WTC11 (cell line): ENCODE measurements around the gene ISCA2. TPM values are rescaled to one million over a fixed set of nuclear protein-coding genes. Genes with fewer than 3 reads are reported as not detected.

Experiments
- ATAC-seq: fragments of 200-7000 bp; cut with Tn5 transposase; 2 replicates; pipeline ENCODE4 v1.10.0; 2021; ENCODE audit warnings: mild to moderate bottlenecking, moderate library complexity
- CTCF ChIA-PET: fragments of 300-600 bp; sonication (Branson Sonifier 250); formaldehyde crosslinking; loops from one replicate; lab custom pipeline; 2021; ENCODE audit warnings: antibody characterized with exemption; lab: Charles Lee
- POLR2A ChIA-PET: fragments of 350-600 bp; sonication (Branson Sonifier 250); formaldehyde crosslinking; loops from one replicate; lab custom pipeline; 2021; ENCODE audit warnings: antibody characterized with exemption; lab: Charles Lee
- DNase-seq: peaks from one replicate; pipeline ENCODE4 v3.0.0; 2021; ENCODE audit warnings: low spot score
- H3K27ac Mint-ChIP-seq: 2 replicates; pipeline ENCODE4 v1.8.0; 2021; ENCODE audit warnings: mixed read lengths
- H3K27me3 Mint-ChIP-seq: 2 replicates; pipeline ENCODE4 v1.8.0; 2021; ENCODE audit warnings: low read depth, mild to moderate bottlenecking, moderate library complexity, mixed read lengths
- H3K36me3 Mint-ChIP-seq: 2 replicates; pipeline ENCODE4 v1.8.0; 2021; ENCODE audit warnings: mixed read lengths
- H3K4me1 Mint-ChIP-seq: 2 replicates; pipeline ENCODE4 v1.8.0; 2022; ENCODE audit warnings: mixed read lengths
- H3K4me3 Mint-ChIP-seq: 2 replicates; pipeline ENCODE4 v1.8.0; 2021; ENCODE audit warnings: mild to moderate bottlenecking, moderate library complexity, mixed read lengths
- H3K9me3 Mint-ChIP-seq: 2 replicates; pipeline ENCODE4 v1.8.0; 2021; ENCODE audit warnings: mixed read lengths
- ELF4 ChIP-seq: sonication (generic); formaldehyde crosslinking; IDR thresholded peaks from 2 replicates; pipeline ENCODE4 v1.8.1; 2022; ENCODE audit warnings: low read depth, mild to moderate bottlenecking, moderate library complexity, missing genetic modification reagents
- GRHL2 ChIP-seq: fragments of 250-450 bp; sonication (Bioruptor Pico); IDR thresholded peaks from 2 replicates; pipeline ENCODE4 v1.8.0; 2022; ENCODE audit warnings: mild to moderate bottlenecking, moderate library complexity; ENCODE audit not compliant: insufficient replicate concordance, severe bottlenecking
- KAT7 ChIP-seq: sonication (generic); formaldehyde crosslinking; IDR thresholded peaks from 2 replicates; pipeline ENCODE4 v1.8.1; 2023; ENCODE audit warnings: missing genetic modification reagents, mild to moderate bottlenecking, borderline replicate concordance
- NR2C2 ChIP-seq: sonication (generic); formaldehyde crosslinking; IDR thresholded peaks from 2 replicates; pipeline ENCODE4 v1.8.0; 2022; ENCODE audit warnings: mild to moderate bottlenecking, missing genetic modification reagents
- ZNF396 ChIP-seq: fragments of 250-450 bp; sonication (Bioruptor Pico); IDR thresholded peaks from 2 replicates; pipeline ENCODE4 v1.8.0; 2021; ENCODE audit warnings: mild to moderate bottlenecking, moderate library complexity, borderline replicate concordance
- ZNF416 ChIP-seq: fragments of 250-450 bp; sonication (Bioruptor Pico); IDR thresholded peaks from 2 replicates; pipeline ENCODE4 v1.9.0; 2021; ENCODE audit warnings: mild to moderate bottlenecking, inconsistent platforms
- total RNA-seq: library from RNA; stranded (reverse); gene quantifications from 3 replicates; pipeline ENCODE4 v1.2.3, GENCODE V29; 2021
- TF ChIP-seq, protein P1 (sequence below): sonication (generic); formaldehyde crosslinking; IDR thresholded peaks from 2 replicates; pipeline ENCODE4 v1.8.1; 2023; ENCODE audit warnings: mild to moderate bottlenecking, missing genetic modification reagents, moderate library complexity
- TF ChIP-seq, protein P2 (sequence below): sonication (generic); formaldehyde crosslinking; conservative IDR thresholded peaks from 2 replicates; pipeline ENCODE4 v1.8.1; 2022; ENCODE audit warnings: mild to moderate bottlenecking, missing genetic modification reagents
- TF ChIP-seq, protein P3 (sequence below): sonication (generic); formaldehyde crosslinking; IDR thresholded peaks from 2 replicates; pipeline ENCODE4 v1.8.0; 2022; ENCODE audit warnings: mild to moderate bottlenecking, missing genetic modification reagents
- TF ChIP-seq, protein P4 (sequence below): fragments of 250-450 bp; sonication (Bioruptor Pico); IDR thresholded peaks from 2 replicates; pipeline ENCODE4 v2.1.2; 2022; ENCODE audit warnings: mild to moderate bottlenecking, moderate library complexity
- TF ChIP-seq, protein P5 (sequence below): sonication (generic); formaldehyde crosslinking; IDR thresholded peaks from 2 replicates; pipeline ENCODE4 v1.8.0; 2022; ENCODE audit warnings: mild to moderate bottlenecking, missing genetic modification reagents
- TF ChIP-seq, protein P6 (sequence below): fragments of 250-450 bp; sonication (Bioruptor Pico); IDR thresholded peaks from 2 replicates; pipeline ENCODE4 v1.9.0; 2021; ENCODE audit warnings: moderate library complexity, mild to moderate bottlenecking, inconsistent platforms, borderline replicate concordance
- TF ChIP-seq, protein P7 (sequence below): fragments of 250-450 bp; sonication (Bioruptor Pico); IDR thresholded peaks from 2 replicates; pipeline ENCODE4 v1.9.0; 2021; ENCODE audit warnings: mild to moderate bottlenecking
- TF ChIP-seq, protein P8 (sequence below): sonication (generic); formaldehyde crosslinking; IDR thresholded peaks from 2 replicates; pipeline ENCODE4 v1.8.1; 2023; ENCODE audit warnings: mild to moderate bottlenecking, moderate library complexity, missing genetic modification reagents

ISCA2 gene
- total RNA-seq, 1 experiment from 2014 or later = 50.1 TPM

DNA sequence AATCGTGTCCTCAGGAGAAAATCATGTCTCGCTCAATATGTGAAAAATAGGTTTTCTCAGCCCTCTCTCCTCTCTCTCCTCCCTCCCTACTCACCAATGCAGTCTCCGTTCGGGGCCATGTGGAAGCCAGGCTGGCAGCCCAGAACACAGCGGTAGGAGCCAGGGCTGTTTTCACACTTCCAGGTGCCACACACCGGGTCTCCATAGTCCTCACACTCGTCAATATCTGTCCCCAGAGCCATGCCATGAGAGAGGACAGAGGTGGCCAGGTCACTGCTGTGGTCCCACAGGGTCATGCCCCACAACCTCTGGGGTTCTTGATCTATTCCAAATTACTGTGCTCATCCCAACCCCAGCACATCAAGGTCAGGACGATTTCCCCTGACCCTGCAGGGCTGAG is 13.5 kb downstream of the ISCA2 start (continued):
- TF ChIP-seq, protein P1, sequence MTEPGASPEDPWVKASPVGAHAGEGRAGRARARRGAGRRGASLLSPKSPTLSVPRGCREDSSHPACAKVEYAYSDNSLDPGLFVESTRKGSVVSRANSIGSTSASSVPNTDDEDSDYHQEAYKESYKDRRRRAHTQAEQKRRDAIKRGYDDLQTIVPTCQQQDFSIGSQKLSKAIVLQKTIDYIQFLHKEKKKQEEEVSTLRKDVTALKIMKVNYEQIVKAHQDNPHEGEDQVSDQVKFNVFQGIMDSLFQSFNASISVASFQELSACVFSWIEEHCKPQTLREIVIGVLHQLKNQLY = no peak

DNA sequence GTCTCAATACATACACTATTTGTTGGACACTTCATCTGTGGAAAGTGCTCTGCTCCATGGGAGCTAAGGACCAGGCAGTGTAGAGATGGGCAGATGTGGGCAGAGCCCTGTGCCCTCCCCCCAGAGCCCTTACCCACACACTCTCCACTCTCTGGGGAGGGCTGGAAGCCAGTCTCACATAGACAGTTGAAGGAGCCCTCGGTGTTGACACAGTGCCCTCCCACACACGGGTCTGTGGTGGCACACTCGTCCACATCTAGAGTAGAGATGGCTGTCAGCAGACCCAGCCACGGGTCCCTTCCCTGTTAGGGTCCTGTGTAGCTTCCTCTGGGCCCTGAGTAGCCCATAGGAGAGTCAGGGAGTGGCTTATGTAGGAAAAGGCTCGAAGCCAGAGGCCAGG is 14.3 kb downstream of the ISCA2 start:
- POLR2A ChIA-PET = interaction anchor here (0.6 kb wide), 1 partner anchor 115 kb away, joined by 4 read pairs; no protein-coding TSS in a partner anchor
- H3K4me1 Mint-ChIP-seq = peaks cover 25% of the 10 kb centered on the region

DNA sequence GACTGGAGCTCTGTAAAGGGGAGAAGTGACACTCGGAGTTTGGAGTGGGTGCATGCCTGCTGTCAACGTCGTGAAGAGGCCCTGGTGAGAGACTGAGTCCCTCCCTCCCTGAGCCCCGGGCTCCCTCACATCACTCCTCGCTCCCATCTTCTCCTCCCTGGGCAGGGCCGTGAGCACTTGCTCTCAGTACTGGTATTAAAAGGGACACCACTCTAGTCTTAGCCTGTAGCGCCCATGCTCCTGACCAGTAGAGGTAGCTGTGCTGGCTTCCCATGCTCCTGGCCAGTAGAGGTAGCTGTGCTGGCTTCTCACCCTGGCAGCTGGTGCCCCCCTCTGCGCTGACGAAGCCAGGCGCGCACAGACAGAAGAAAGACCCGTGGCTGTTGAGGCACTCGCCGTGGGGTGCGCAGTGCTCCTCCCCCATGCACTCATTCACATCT is 14.7 kb downstream of the ISCA2 start:
- ChIA-PET CTCF (interaction anchor here (0.5 to 3.1 kb wide), 50 partner anchors 9 to 407 kb away, joined by 3 to 37 read pairs (median 4); partner anchors contain the start of genes ABCD4, ISCA2, LTBP2 and NPC2), POLR2A (no interaction called here)
- no peak overlapping the region for H3K4me3 Mint-ChIP-seq
- peak; percentile 92 for ATAC-seq
- H3K36me3 Mint-ChIP-seq = no peaks in the 10 kb centered on the region
- H3K27ac Mint-ChIP-seq = no peak overlapping the region
- H3K27me3 Mint-ChIP-seq = peaks cover 8% of the 10 kb centered on the region
- DNase-seq = peak; percentile 76
- H3K4me1 Mint-ChIP-seq = peaks cover 25% of the 10 kb centered on the region
- TF ChIP-seq ELF4 = no peak
- TF ChIP-seq, protein P2, sequence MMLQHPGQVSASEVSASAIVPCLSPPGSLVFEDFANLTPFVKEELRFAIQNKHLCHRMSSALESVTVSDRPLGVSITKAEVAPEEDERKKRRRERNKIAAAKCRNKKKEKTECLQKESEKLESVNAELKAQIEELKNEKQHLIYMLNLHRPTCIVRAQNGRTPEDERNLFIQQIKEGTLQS (CRISPR knock-in tag) = no peak
- TF ChIP-seq, protein P3, sequence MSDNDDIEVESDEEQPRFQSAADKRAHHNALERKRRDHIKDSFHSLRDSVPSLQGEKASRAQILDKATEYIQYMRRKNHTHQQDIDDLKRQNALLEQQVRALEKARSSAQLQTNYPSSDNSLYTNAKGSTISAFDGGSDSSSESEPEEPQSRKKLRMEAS = peak; percentile 72; the same call in 1 of the 2 replicates
- TF ChIP-seq, protein P4, sequence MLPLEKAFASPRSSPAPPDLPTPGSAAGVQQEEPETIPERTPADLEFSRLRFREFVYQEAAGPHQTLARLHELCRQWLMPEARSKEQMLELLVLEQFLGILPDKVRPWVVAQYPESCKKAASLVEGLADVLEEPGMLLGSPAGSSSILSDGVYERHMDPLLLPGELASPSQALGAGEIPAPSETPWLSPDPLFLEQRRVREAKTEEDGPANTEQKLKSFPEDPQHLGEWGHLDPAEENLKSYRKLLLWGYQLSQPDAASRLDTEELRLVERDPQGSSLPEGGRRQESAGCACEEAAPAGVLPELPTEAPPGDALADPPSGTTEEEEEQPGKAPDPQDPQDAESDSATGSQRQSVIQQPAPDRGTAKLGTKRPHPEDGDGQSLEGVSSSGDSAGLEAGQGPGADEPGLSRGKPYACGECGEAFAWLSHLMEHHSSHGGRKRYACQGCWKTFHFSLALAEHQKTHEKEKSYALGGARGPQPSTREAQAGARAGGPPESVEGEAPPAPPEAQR (CRISPR knock-in tag) = no peak
- TF ChIP-seq, protein P5, sequence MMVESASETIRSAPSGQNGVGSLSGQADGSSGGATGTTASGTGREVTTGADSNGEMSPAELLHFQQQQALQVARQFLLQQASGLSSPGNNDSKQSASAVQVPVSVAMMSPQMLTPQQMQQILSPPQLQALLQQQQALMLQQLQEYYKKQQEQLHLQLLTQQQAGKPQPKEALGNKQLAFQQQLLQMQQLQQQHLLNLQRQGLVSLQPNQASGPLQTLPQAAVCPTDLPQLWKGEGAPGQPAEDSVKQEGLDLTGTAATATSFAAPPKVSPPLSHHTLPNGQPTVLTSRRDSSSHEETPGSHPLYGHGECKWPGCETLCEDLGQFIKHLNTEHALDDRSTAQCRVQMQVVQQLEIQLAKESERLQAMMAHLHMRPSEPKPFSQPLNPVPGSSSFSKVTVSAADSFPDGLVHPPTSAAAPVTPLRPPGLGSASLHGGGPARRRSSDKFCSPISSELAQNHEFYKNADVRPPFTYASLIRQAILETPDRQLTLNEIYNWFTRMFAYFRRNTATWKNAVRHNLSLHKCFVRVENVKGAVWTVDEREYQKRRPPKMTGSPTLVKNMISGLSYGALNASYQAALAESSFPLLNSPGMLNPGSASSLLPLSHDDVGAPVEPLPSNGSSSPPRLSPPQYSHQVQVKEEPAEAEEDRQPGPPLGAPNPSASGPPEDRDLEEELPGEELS (CRISPR knock-in tag) = 0 out of 2 replicates have a peak, but pooled peaks have one; percentile 27
- TF ChIP-seq, protein P6, sequence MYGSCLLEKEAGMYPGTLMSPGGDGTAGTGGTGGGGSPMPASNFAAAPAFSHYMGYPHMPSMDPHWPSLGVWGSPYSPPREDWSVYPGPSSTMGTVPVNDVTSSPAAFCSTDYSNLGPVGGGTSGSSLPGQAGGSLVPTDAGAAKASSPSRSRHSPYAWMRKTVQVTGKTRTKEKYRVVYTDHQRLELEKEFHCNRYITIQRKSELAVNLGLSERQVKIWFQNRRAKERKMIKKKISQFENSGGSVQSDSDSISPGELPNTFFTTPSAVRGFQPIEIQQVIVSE (CRISPR knock-in tag) = no peak
- TF ChIP-seq, protein P7, sequence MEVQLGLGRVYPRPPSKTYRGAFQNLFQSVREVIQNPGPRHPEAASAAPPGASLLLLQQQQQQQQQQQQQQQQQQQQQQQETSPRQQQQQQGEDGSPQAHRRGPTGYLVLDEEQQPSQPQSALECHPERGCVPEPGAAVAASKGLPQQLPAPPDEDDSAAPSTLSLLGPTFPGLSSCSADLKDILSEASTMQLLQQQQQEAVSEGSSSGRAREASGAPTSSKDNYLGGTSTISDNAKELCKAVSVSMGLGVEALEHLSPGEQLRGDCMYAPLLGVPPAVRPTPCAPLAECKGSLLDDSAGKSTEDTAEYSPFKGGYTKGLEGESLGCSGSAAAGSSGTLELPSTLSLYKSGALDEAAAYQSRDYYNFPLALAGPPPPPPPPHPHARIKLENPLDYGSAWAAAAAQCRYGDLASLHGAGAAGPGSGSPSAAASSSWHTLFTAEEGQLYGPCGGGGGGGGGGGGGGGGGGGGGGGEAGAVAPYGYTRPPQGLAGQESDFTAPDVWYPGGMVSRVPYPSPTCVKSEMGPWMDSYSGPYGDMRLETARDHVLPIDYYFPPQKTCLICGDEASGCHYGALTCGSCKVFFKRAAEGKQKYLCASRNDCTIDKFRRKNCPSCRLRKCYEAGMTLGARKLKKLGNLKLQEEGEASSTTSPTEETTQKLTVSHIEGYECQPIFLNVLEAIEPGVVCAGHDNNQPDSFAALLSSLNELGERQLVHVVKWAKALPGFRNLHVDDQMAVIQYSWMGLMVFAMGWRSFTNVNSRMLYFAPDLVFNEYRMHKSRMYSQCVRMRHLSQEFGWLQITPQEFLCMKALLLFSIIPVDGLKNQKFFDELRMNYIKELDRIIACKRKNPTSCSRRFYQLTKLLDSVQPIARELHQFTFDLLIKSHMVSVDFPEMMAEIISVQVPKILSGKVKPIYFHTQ (CRISPR knock-in tag) = no peak
- no peak for TF ChIP-seq KAT7 (CRISPR knock-in tag)
- no peak for TF ChIP-seq ZNF396 (CRISPR knock-in tag)
- no peak for TF ChIP-seq ZNF416 (CRISPR knock-in tag)
- TF ChIP-seq, protein P8, sequence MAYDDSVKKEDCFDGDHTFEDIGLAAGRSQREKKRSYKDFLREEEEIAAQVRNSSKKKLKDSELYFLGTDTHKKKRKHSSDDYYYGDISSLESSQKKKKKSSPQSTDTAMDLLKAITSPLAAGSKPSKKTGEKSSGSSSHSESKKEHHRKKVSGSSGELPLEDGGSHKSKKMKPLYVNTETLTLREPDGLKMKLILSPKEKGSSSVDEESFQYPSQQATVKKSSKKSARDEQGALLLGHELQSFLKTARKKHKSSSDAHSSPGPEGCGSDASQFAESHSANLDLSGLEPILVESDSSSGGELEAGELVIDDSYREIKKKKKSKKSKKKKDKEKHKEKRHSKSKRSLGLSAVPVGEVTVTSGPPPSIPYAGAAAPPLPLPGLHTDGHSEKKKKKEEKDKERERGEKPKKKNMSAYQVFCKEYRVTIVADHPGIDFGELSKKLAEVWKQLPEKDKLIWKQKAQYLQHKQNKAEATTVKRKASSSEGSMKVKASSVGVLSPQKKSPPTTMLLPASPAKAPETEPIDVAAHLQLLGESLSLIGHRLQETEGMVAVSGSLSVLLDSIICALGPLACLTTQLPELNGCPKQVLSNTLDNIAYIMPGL (CRISPR knock-in tag) = peak; percentile 61; the same call in 1 of the 2 replicates
- TF ChIP-seq, all 79 proteins: peak for 3
- peaks cover 5% of the 10 kb centered on the region; the same call in 1 of the 2 replicates for H3K9me3 Mint-ChIP-seq

More for the DNA sequence above, 14.3 kb downstream of the ISCA2 start:
- H3K9me3 Mint-ChIP-seq = peaks cover 5% of the 10 kb centered on the region; the same call in 1 of the 2 replicates
- H3K27ac Mint-ChIP-seq = no peak overlapping the region
- no peak for TF ChIP-seq NR2C2 (CRISPR knock-in tag)
- TF ChIP-seq GRHL2 = no peak
- TF ChIP-seq, protein P3 = no peak
- H3K4me3 Mint-ChIP-seq = no peak overlapping the region
- peaks cover 8% of the 10 kb centered on the region for H3K27me3 Mint-ChIP-seq
- DNase-seq (no peak), ATAC-seq (no peak)
- H3K36me3 Mint-ChIP-seq = no peaks in the 10 kb centered on the region
- CTCF ChIA-PET = interaction anchor here (0.5 to 3.1 kb wide), 30 partner anchors 8 to 407 kb away, joined by 3 to 37 read pairs (median 4); partner anchors contain the start of genes ABCD4, ISCA2, LTBP2 and NPC2
